Tibial artery (tissue), 4 donors: Measurements from ENCODE around the gene CCHCR1.

ENCODE experiments used
- DNase-seq, 2 donors: peaks; one replicate each; pipeline ENCODE4 v3.0.0-alpha.2; 2019
- H3K27ac ChIP-seq, 2 donors: fragments of 200-600 bp; sonication (generic) in 1 of 2; 1 replicate in 1 of 2; 2 replicates in 1 of 2; pipeline ENCODE4 v1.5.1; 2018 to 2019; ENCODE audit warnings: mild to moderate bottlenecking in 1 of 2
- H3K27me3 ChIP-seq, 2 donors: fragments of 200-600 bp; sonication (generic) in 1 of 2; one replicate each; pipeline versions ENCODE4 v1.5.1 to v1.6.0; 2016 to 2019
- H3K36me3 ChIP-seq, 3 donors: fragments of 200-600 bp; sonication (generic) in 2 of 3; one replicate each; pipeline ENCODE4 v1.5.1; 2016 to 2019; ENCODE audit warnings: mild to moderate bottlenecking in 2 of 3
- H3K4me1 ChIP-seq, 4 donors: fragments of 200-600 bp; sonication (generic) in 2 of 4; 1 replicate in 3 of 4; 2 replicates in 1 of 4; pipeline ENCODE4 v1.5.1; 2016 to 2019
- H3K4me3 ChIP-seq, 2 donors: fragments of 200-600 bp; sonication (generic) in 1 of 2; 1 replicate in 1 of 2; 2 replicates in 1 of 2; pipeline ENCODE4 v1.5.1; 2018 to 2019; ENCODE audit warnings: mild to moderate bottlenecking in 2 of 2
- H3K9me3 ChIP-seq, 3 donors: fragments of 200-600 bp; sonication (generic) in 1 of 3; one replicate each; pipeline ENCODE4 v1.5.1; 2016 to 2019
- CTCF ChIP-seq, 2 experiments: fragments of 200-600 bp in 1 of 2; fragments of 450-650 bp in 1 of 2; IDR thresholded peaks; one replicate each; pipeline ENCODE4 v1.5.1; 2017 to 2019; ENCODE audit warnings: antibody characterized with exemption in 2 of 2, mild to moderate bottlenecking in 1 of 2, moderate library complexity in 1 of 2
- intact Hi-C: fragments of 100-400 bp; cut with DNase I; formaldehyde crosslinking; loops from one replicate; pipeline ENCODE4 v1.15.0; 2023; ENCODE audit warnings: low total_unique reads

CCHCR1 gene

GRCh38 chr6:31125586-31126363 lies 31.8 kb downstream of the CCHCR1 start:
- intact Hi-C loops: no loop called here
- DNase-seq: no peak
- TF ChIP-seq CTCF (IDR thresholded peaks at IDR 0.05): no peak
- Histone ChIP-seq H3K27me3 (no peaks in the 10 kb centered on the region), H3K4me3 (no peak overlapping the region), H3K36me3 (no peaks in the 10 kb centered on the region), H3K9me3 (no peaks in the 10 kb centered on the region), H3K4me1 (peaks cover 0 to 33% (median 22%) of the 10 kb centered on the region in 4 donors), H3K27ac (no peak overlapping the region)

- no peak for DNase-seq
- no peak for TF ChIP-seq CTCF (IDR thresholded peaks at IDR 0.05)
- Histone ChIP-seq H3K9me3 (no peaks in the 10 kb centered on the region), H3K27ac (no peak overlapping the region), H3K36me3 (no peaks in the 10 kb centered on the region), H3K4me1 (peaks cover 0 to 33% (median 22%) of the 10 kb centered on the region in 4 donors), H3K4me3 (no peak overlapping the region), H3K27me3 (no peaks in the 10 kb centered on the region)
- intact Hi-C loops: no loop called here
Observed at GRCh38 chr6:31125162-31125561, 32.4 kb downstream of the CCHCR1 start.

GRCh38 chr6:31122791-31123706 lies 34.6 kb downstream of the CCHCR1 start:
- H3K27me3 ChIP-seq: no peaks in the 10 kb centered on the region
- intact Hi-C loops: no loop called here
- H3K9me3 ChIP-seq: no peaks in the 10 kb centered on the region
- no peak overlapping the region for H3K4me3 ChIP-seq
- H3K4me1 ChIP-seq: peaks cover 0 to 30% (median 21%) of the 10 kb centered on the region in 4 donors
- TF ChIP-seq CTCF (IDR thresholded peaks at IDR 0.05): no peak
- H3K27ac ChIP-seq: peak overlapping the region; percentile 55 to 63
- peak; percentile 57 to 92 for DNase-seq
- no peaks in the 10 kb centered on the region for H3K36me3 ChIP-seq

GRCh38 chr6:31121131-31121790 lies 36.3 kb downstream of the CCHCR1 start:
- no peaks in the 10 kb centered on the region for H3K9me3 ChIP-seq
- H3K4me1 ChIP-seq: peaks cover 0 to 48% (median 30%) of the 10 kb centered on the region in 4 donors
- intact Hi-C loops: no loop called here
- no peaks in the 10 kb centered on the region for H3K36me3 ChIP-seq
- no peaks in the 10 kb centered on the region for H3K27me3 ChIP-seq
- no peak for TF ChIP-seq CTCF (IDR thresholded peaks at IDR 0.05)
- H3K4me3 ChIP-seq: no peak overlapping the region
- no peak overlapping the region for H3K27ac ChIP-seq
- no peak for DNase-seq

GRCh38 chr6:31120151-31120915 lies 37.3 kb downstream of the CCHCR1 start, which contains the start of gene CDSN:
Gene CDSN (minus strand): TSS chr6:31120446. CDS start chr6:31120419, 27 bp downstream.
- Histone ChIP-seq H3K27me3 (no peaks in the 10 kb centered on the region), H3K27ac (no peak within 1 kb of the TSS), H3K4me3 (no peak within 1 kb of the TSS), H3K36me3 (no peaks in the 10 kb centered on the region), H3K9me3 (no peaks in the 10 kb centered on the region), H3K4me1 (peaks cover 0 to 51% (median 37%) of the 10 kb centered on the region in 4 donors)
- TF ChIP-seq CTCF (IDR thresholded peaks at IDR 0.05): no peak
- DNase-seq: no peak
- intact Hi-C loops: no loop called here
